22Rv1 (cell line): Measurements from ENCODE around the gene FSD1.

Experiments
- ZFX ChIP-seq: fragments of 450-650 bp; IDR thresholded peaks from 2 replicates; pipeline ENCODE4 v1.6.1; 2017; ENCODE audit warnings: antibody characterized with exemption, borderline replicate concordance
- TF ChIP-seq, protein P1 (sequence below): fragments of 450-650 bp; IDR thresholded peaks from 2 replicates; pipeline ENCODE4 v1.5.1; 2017; ENCODE audit warnings: mild to moderate bottlenecking

DNA sequence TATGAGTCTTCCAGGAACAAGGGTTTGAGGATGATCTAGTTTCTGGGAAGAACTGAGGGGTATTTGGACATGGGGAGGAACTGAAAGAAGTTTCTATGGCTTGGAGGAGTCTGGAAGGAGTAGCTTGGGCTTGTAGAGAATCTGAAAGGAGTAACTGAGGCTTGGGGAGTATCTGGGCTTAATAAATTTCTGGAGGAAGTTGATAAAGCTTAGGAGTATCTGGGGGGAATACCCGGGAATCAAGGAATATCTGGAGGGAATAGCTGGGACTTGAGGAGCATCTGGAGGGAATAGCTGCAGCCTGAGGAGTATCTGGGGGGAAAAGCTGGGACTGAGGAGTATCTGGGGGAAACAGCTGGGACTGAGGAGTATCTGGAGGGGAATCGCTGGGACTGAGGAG lies 16.0 kb downstream of the FSD1 start:
- TF ChIP-seq, protein P1, sequence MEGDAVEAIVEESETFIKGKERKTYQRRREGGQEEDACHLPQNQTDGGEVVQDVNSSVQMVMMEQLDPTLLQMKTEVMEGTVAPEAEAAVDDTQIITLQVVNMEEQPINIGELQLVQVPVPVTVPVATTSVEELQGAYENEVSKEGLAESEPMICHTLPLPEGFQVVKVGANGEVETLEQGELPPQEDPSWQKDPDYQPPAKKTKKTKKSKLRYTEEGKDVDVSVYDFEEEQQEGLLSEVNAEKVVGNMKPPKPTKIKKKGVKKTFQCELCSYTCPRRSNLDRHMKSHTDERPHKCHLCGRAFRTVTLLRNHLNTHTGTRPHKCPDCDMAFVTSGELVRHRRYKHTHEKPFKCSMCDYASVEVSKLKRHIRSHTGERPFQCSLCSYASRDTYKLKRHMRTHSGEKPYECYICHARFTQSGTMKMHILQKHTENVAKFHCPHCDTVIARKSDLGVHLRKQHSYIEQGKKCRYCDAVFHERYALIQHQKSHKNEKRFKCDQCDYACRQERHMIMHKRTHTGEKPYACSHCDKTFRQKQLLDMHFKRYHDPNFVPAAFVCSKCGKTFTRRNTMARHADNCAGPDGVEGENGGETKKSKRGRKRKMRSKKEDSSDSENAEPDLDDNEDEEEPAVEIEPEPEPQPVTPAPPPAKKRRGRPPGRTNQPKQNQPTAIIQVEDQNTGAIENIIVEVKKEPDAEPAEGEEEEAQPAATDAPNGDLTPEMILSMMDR = no peak
- TF ChIP-seq ZFX = no peak
